NCI-H2107 treated with DMSO at 0.1 percent for 48 hours (cell line): Measurements from ENCODE around the gene TNPO1.
A peak's percentile ranks its signal among the peaks of the same experiment; 100 is the strongest.

ENCODE experiments used
- DNase-seq: peaks from one replicate; lab custom pipeline; 2025; ENCODE audit not compliant: unreplicated experiment; lab: John Stamatoyannopoulos, UW

The TNPO1 gene

DNA sequence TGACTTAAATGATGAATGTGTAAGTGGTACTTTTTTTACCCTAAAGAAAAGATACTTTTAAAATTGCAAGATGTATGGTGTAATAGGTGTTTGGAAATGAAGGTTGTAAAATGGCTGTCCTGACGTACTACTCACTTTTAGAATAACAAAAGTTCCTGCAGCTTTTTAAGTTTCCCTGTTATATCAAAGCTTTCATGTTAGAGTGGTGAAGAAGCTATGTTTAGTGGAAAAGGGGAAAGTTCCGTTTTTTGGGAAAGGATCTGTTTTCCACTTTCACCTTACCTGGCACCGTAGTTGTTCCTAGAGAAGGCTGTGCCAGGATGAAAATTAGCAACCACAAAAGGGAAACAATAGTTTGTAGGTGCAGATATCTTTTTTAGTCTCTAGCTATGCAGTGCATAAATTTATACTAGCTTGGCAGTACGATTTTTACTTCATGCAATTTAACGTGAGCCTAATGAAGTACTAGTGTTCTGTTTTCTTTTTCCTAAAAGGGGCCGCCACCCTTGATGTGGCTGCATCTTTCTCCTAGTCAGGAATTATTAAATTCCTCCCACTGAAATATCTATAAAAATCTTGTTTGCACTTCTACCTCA, 1.3 kb downstream of the TNPO1 start:
- DNase-seq: no peak

DNA sequence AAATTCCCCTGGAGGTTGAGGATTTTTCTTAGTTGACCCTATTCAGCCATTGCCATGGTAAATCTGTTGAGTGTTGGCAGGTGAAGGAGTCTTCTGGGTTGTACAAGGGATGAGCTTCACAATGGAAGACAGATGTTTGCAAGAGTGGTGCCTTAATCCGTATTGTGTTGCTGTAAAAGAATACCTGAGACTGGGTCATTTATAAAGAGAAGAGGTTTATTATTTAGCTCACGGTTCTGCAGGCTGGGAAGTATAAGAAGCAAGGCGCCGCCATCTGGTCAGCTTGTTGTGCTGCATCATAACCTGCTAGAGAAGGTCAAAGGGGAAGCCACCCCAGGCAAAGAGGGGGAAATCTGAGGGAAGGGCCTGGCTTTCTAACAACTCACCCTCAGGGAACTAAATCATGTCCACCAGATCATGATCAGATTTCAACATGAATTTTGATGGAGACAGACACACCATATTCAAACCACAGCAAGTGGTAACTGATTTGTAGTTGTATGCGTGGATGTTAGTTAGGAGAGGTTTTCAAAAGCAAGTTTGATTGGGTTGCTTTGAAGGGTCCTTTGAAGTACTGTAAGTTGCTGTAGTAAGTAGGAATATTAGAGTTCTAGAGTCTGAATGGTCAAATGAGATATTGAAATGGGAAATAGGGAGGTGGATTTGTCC, 2.5 kb downstream of the TNPO1 start:
- peak; percentile 45 for DNase-seq

DNA sequence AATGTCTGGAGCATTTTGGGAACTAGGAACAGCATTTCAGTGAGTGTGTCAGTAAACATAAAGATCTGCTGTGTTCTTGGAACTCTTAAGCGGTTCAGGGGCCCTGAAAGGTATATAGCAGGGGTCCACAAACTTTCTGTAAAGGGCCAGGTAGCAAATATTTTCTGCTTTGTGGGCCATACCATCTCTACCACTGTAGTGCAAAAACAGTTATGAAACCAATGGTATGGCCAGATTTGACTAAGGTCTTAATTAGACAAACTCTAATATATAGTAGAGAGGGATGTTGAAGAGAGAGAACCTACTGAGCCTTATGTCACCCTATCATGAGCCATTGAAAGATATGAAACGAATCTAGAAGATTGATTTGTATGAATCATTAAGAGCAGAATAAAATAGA, 5.3 kb downstream of the TNPO1 start:
- DNase-seq: no peak

DNA sequence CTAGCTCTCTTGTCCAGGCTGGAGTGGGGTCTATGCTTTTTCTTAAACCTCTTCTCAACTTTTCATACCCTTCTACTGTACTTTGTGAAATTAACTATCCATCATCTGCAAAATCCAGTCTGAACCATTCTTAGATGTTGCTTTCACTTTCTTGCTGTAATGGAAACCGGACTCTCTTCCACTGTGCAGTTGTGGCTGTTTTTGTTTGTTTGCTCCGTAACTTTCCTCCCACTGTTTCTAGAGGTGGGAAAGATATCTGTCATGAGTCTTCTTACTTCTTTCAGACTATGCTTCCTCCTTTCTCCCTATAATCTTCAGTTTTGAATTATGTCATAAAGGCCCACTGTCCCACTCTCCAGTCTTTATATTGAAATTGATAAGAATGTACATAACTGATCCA, 6.5 kb downstream of the TNPO1 start:
- DNase-seq: no peak

DNA sequence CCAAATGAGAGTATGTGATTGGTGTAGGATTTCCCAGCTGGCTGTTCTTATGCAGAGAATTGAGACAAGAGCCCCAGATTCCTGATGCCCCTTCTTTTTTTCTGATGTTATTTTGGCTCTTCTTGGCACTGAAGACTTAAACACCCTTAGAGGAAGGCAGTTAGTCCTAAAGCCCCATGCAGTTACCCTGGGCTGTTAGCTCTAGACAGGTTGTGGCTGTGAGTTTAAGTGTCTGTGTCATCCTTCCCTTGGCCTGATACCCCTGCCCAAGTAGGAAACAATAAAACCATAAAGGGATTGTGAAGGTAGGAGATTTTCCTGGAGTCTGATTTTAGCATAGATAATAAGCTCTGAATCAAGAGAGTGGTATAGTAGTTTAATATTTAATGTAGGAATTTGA, 13.2 kb downstream of the TNPO1 start:
- no peak for DNase-seq

DNA sequence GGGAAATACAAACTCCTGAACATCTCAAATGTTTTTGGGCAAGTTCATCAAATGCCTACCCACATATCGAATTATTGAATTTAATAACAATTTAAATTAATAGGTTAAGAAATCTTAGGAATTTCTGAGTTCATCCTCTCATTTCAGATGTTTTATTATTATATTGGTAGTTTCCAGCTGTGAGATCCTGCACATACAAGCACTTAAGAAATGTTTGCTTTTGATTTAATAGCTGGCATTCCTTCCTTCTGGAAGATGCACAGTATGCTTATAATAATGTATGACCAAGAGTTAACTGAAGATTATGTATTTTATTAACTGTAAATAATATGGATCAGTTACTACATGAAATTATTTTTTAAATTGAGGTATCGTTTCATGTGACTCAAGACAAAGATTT, 13.9 kb downstream of the TNPO1 start:
- DNase-seq: no peak

DNA sequence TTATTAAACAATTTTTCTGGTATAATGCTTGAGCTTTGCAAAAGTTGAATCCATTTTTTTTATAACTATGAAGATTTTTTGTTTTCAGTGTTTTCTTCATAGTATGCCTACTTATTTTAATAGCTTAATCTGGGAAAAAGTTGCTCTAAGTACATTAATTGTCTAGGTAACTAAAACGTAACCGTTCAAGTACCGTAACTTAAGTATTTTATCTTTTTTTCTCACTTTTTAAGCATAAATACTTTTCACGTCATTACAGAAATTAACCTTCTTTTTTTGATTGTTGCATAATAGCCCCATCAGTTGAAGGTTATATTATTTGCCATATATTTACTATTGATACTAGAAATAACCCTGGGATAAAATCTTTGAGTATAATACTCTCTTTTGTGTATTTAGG, 15.2 kb downstream of the TNPO1 start:
- no peak for DNase-seq

DNA sequence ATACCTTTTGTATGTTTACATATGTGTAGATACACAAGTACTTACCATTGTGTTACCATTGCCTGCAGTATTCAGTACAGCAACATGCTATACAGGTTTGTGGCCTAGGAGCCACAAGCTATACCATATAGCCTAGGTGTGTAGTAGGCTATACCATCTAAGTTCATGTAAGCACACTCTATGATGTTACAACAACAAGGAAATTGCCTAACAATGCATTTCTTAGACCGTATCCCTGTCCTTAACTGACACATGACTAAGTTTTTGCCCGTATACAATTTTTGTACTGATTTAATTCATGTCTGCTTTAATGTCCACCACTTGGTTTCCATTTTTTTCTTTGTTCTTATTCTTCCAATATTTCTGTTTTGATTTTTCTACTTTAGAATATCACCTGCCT, 18.5 kb downstream of the TNPO1 start:
- DNase-seq: no peak

DNA sequence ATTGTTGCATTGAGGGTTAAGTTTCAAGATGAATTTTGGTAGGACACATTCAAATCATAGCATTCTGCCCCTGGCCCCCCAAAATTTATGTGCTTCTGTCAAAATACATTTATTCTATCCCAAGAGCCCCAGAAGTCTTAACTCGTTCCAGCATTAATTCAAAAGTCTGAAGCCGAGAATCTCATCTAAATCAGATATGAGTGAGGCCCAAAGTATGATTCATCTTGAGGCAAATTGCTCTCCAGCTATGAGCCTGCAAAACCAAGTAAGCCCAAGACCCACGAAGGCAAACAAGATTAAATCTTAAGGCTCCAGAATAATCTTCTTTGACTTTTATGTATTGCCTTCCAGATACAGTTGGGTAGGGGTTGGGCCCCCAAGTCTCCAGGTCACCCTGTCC, 19.2 kb downstream of the TNPO1 start:
- no peak for DNase-seq

DNA sequence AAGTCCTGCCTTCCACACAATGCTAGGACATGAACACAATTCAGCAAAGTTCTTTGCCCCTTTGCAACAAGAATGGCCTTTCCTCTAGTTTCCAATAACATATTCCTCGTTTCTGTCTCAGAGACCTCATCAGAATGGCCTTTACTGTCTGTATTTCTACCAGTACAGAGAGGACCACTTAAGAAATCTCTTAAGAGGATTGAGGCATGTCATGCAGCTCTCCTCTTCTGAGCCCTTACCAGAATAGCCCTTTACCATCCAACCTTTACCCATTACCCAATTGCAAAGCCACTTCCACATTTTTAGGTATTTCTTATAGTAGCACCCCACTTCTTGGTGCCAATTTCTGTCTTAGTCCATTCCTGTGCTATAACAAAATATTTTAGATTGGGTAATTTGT, 20.3 kb downstream of the TNPO1 start:
- no peak for DNase-seq

DNA sequence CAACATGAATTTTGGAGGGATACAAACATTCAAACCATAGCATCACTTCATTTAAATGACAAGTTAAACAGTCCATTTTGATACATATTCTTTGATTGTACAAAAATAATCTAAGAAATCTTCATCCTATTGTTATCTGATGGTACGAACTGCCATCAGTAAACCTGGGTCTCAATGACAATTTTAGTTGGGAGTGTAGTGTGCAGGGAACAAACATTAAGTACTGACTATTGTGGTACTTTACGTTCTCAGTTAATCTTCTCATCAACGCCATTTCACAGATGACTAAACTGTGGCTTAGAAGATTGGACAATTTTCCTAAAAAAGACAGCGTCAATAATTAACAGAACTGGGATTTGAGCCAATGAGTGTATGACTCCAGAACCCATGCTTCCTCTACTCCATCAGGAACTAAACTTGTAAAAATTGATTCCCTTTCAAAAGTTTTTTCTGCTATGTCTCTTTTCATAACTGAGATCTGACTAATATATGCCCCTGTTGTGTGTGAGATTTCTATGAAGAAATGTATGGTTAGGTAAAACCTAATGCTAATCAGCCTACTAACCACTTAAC, 21.1 kb downstream of the TNPO1 start:
- DNase-seq: no peak

DNA sequence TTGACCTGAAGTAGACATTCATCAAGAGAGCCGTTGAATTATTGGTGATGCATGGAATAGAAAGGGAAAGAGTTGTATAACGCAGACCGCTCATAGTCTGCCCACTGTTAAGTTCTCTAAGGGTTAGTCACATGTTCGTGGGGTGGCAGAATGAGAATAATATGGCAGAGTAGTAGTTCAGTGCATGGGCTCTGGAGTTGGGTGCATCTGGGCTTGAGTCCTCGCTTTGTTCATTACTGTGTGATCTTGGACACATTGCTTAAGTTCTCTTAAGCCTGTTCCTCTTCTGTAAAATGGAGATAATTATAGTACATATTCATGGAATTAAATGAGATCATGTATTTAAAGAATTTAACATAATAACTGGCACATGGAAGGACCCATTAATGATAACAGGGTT, 23.6 kb downstream of the TNPO1 start:
- DNase-seq: no peak

DNA sequence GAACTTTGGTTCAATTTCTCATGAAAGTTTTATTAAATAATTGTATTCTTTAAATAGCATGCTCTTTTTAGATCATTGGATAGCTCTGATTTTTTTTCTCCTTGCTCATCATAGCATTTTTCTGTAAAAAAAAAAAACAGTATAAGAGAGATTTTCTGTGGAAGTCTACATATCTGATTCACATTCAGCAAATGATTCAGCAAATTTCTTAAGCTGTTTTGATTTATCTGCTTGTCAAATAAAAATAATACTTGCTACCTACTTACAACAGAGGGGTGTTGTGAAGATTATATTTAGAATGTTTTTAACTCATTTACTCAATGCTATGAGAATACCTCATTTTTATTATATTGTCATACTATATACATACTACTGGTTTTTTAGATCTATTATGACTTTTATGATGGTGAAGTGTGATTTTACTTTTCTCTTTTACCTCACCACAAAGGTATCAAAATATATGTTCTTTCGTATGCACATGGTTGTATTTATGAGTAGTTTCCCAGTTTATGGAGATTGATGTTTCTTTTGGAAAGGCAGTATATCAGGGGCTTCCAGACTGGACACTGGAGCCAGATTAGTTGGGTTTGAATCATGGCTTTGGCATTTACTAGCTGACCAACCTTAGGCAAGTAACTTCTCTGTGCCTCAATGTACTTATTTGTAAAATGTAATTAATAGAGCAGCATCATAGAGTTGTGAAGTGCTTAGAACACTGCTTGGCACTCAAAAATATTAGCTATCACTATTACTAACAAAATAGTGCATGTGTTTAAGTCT, 25.5 kb downstream of the TNPO1 start:
- no peak for DNase-seq

DNA sequence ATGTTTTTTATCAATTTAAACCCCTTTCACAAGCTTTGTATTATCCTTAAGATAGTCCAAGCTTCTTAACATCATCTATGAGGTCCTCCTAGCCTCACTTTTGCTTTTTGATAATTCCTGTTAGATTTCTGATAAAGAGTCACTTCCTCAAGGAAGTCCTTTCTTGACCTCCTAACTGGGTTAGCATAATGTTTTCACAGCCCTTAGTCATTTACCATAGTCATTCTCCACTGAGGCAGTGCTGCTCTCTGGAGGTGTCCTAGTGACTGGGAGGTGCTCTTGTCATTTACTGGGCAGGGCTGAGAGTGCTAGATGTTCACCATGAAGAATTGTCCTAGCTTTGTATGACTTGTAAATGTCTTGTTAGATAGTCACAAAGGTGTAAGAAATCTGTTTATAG, 26.4 kb downstream of the TNPO1 start:
- DNase-seq: no peak

DNA sequence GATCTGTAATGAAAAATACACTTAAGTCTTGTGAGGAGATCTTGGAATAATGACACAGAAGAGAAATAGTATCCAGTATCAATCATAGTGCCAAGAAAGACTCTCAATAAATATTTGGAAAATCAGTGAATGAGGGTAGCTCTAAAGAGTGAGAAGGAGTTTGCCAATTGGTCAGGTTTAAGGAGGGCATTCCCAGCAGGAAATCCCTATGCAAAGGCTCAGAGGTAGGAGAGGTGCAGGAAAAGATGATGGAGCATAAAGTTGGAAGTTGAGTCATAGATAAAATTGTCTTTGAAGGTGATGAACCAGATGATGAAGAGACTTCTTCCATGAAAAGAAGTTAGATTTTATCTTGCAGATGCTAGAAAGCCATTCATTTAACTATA, 27.8 kb downstream of the TNPO1 start:
- no peak for DNase-seq

DNA sequence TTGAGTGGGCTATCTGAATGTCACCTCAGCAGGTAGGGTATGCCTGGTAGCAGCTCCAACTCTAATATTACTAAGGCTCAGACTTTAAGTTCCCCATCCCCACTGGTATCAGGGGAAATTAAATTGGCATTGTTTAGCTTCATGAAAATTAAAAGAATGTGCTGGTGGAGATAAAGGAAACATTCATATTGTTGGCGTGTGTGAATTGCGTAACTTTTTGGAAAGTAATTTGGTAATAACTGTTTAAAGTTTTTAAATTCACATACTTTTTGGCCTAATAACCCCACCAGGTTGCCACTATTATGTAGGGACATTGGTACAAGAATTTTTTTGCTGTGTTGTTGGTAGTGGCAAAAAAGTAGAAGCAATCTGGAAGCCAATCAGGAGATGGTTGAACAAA, 29.4 kb downstream of the TNPO1 start:
- no peak for DNase-seq

DNA sequence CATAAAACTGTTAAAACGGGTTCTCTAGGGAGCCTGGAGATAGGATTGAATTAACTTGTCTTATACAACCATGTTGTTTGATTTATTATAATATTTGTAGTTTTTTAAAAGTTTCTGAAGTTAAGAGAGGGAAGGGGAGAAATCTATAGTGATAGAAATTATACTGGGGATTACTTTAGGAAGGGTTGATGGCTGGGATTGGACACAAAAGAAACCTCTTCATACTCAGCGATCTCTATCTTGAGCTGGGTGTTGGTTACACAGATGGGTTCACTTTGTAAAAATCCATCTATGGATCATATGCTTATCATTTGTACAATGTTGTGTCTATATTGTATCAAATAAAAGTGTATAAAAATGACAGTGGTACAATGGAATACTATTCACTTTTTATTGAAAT, 30.0 kb downstream of the TNPO1 start:
- DNase-seq: no peak

DNA sequence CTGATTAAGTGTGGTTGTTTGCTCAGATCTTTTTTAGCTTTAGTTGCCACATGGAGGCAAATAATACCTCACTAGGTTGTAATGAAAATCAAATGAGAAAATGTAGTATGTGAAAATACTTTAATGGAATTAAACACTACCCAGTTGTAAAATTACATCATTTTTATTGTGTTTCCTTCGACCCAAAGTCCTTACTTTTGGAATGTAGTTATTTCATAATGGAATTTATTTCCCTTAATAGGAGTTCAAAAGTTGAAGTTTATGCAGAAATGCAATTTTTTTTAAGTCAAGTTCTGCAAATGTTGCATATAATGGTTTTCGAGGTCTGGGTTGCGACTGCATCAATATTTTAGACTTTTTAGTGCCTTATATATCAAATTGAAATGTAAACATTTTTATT, 31.0 kb downstream of the TNPO1 start:
- no peak for DNase-seq

DNA sequence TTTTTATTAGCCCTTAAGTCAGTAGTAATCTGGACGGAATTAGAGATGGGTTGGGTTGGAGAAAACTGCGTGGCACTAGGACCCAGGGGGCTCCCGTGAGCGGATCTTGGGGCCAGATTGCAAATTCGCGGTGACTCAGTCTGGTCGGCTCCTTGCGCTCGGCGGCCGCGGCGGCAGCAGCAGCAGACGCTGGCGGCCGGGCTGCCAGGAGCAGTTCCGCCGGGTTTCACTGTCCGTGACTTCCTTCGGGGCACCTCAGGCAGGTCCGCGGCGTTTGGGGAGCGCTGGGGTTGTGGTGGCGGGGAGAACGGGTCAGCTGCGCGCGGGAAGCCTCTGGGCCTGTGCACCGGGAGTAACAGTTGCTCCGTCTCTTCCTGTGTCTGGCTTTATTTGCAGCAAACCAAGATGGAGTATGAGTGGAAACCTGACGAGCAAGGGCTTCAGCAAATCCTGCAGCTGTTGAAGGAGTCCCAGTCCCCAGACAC, 31.6 kb downstream of the TNPO1 start:
- DNase-seq: peak; percentile 51

DNA sequence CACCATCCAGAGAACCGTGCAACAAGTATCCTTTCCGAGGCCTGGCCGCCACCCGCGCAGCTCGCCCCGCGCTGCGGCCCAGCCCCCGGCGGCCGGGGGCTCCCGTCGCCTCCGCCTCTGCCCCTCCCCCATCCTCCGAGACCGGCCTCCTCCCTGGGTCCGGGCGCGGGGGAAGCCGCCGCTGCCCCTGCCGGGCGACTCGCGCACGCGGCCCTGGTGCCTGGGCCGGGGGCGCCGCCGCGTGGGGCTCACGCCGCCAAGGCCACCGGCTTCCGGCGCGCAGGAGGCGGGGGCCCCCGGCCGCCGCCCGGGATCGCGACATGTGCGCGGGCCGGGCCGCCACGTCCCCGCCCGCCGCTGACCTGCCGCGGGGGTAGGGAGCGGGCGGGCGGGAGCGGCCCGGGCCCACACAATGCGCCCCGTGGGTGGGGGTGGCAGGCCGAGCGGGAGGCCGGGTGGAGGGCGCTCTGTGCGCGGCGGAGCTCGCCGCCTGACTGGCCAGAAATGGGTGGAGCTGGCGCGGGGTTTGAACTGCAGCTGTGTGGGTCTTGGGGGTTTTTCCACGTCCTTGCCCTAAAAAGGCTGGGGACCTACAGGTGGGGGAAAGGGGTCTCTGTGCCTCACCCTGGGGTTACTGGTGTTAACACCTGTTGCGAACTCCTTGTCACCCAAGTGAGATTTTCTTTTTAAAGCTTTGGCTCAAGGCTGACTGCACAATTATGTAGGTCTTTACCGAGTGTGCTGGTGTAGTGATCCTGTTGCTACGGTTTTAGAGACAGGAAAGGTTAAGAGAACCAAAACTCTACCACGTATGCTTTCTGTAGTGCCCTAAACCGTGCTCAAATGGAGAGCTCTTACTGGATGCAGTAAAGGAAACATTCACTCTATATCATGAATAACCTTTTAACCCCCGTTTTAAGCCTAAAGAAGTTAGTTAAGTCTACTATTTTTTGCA, 32.3 kb downstream of the TNPO1 start:
- no peak for DNase-seq

DNA sequence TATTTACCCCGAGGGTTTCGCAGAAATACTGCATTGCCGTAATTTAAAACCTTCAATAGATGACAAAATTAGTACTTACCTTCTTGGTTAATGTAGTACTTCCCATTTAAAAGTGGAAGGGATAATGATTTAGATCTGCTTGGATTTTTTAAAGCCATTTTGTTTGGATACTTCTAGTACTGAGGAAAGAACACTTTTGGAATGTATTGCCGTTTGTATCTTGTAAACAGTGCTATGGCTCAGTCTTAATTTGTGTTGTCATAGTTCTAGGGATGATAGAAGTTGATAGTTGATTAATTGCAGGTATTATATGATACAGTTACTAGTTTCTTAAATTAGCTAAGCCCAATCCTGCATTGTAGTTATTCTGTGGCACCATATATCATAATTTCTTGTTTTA, 33.1 kb downstream of the TNPO1 start:
- no peak for DNase-seq
